Prostate gland (tissue), 2 donors: ENCODE measurements around the gene PROS1.

Experiments
- CTCF ChIP-seq, 4 experiments: fragments of 200-600 bp in 2 of 4; fragments of 450-650 bp in 2 of 4; sonication (generic) in 2 of 4; IDR thresholded peaks; 1 replicate in 3 of 4; 2 replicates in 1 of 4; pipeline ENCODE4 v1.5.1; 2016 to 2019; ENCODE audit warnings: antibody characterized with exemption in 4 of 4, mild to moderate bottlenecking in 2 of 4, moderate library complexity in 2 of 4
- POLR2A ChIP-seq: fragments of 450-650 bp; IDR thresholded peaks from one replicate; pipeline ENCODE4 v1.6.1; 2016; ENCODE audit warnings: antibody characterized with exemption, mild to moderate bottlenecking

DNA sequence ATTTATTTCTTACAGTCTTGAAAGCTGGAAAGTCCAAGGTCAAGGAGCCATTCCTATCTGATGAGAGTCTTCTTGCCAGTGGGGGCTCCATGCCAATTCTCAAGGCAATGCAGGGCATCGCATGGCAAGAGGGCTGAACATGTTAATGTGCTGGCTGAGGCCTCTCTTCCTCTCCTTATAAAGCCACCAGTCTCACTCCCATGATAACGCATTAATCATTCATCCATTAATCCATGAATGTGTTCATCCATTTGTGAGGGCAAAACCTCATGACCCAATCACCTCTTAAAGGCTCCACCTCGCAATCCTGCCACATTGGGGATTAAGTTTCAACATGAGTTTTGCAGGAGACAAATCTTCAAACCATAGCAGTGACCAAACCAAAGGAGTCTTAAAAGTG, 118.3 kb downstream of the PROS1 start:
- TF ChIP-seq POLR2A (no peak), CTCF (IDR thresholded peaks at IDR 0.05) (no peak)
